Activated B cell treated with CpG ODN at 0.5 μM for 24 hours (primary cell): ENCODE results near the gene CHD1. TPM values are rescaled to one million over a fixed set of nuclear protein-coding genes. Genes with fewer than 3 reads are reported as not detected.

Source experiments
- ATAC-seq: fragments of 200-7000 bp; cut with Tn5 transposase; one replicate; pipeline ENCODE4 v1.10.0; 2021; ENCODE audit warnings: low read depth, mild to moderate bottlenecking, moderate library complexity
- CTCF ChIA-PET: fragments of 350-600 bp; sonication (Branson Sonifier 250); formaldehyde crosslinking; loops from one replicate; lab custom pipeline; 2021; ENCODE audit warnings: antibody characterized with exemption; lab: Charles Lee
- POLR2A ChIA-PET: fragments of 350-600 bp; sonication (Branson Sonifier 250); formaldehyde crosslinking; loops from one replicate; lab custom pipeline; 2021; ENCODE audit warnings: antibody characterized with exemption; lab: Charles Lee
- DNase-seq: peaks from one replicate; pipeline ENCODE4 v3.0.0; 2022
- H3K27ac Mint-ChIP-seq: one replicate; pipeline ENCODE4 v1.8.0; 2020; ENCODE audit warnings: mixed read lengths
- H3K27me3 Mint-ChIP-seq: one replicate; pipeline ENCODE4 v1.8.0; 2021; ENCODE audit warnings: mixed read lengths
- H3K36me3 Mint-ChIP-seq: one replicate; pipeline ENCODE4 v1.8.0; 2021; ENCODE audit warnings: low read depth, mixed read lengths
- H3K4me1 Mint-ChIP-seq: one replicate; pipeline ENCODE4 v1.8.0; 2021; ENCODE audit warnings: mixed read lengths
- H3K4me3 Mint-ChIP-seq: one replicate; pipeline ENCODE4 v1.8.0; 2020; ENCODE audit warnings: mild to moderate bottlenecking, mixed read lengths
- H3K9me3 Mint-ChIP-seq: one replicate; pipeline ENCODE4 v1.8.0; 2020; ENCODE audit warnings: mixed read lengths
- CTCF ChIP-seq: fragments of 200-600 bp; IDR thresholded peaks from one replicate; pipeline ENCODE4 v1.8.0; 2022; ENCODE audit warnings: antibody characterized with exemption, mild to moderate bottlenecking
- intact Hi-C: fragments of 100-400 bp; cut with micrococcal nuclease; formaldehyde crosslinking; loops from one replicate; pipeline ENCODE4 v1.15.1; 2024
- total RNA-seq: library from RNA; stranded (reverse); gene quantifications from 2 replicates; pipeline ENCODE4 v1.2.3, GENCODE V29; 2022

The CHD1 gene
- total RNA-seq, 1 donor from 2014 or later, result 77.5 TPM

- H3K36me3 Mint-ChIP-seq, result no peaks in the 10 kb centered on the region
- ATAC-seq, result no peak
- H3K27ac Mint-ChIP-seq, result no peak overlapping the region
- CTCF ChIA-PET, result no interaction called here
- intact Hi-C loops, result no loop called here
- POLR2A ChIA-PET, result no interaction called here
- DNase-seq, result no peak
- H3K4me3 Mint-ChIP-seq, result no peak overlapping the region
- H3K9me3 Mint-ChIP-seq, result no peaks in the 10 kb centered on the region
- no peaks in the 10 kb centered on the region for H3K4me1 Mint-ChIP-seq
- no peak for TF ChIP-seq CTCF
- no peaks in the 10 kb centered on the region for H3K27me3 Mint-ChIP-seq
These were observed 25.7 kb upstream of the CHD1 start for GRCh38 chr5:98954392-98955028.

GRCh38 chr5:98942847-98943246 lies 14.0 kb upstream of the CHD1 start:
- ChIA-PET CTCF (no interaction called here), POLR2A (no interaction called here)
- intact Hi-C loops, result no loop called here
- Mint-ChIP-seq H3K9me3 (no peaks in the 10 kb centered on the region), H3K4me3 (no peak overlapping the region), H3K27me3 (no peaks in the 10 kb centered on the region), H3K4me1 (peaks cover 13% of the 10 kb centered on the region), H3K27ac (no peak overlapping the region), H3K36me3 (no peaks in the 10 kb centered on the region)
- no peak for DNase-seq
- ATAC-seq, result no peak
- no peak for TF ChIP-seq CTCF

GRCh38 chr5:98941131-98941883 lies 12.5 kb upstream of the CHD1 start:
- no peak for TF ChIP-seq CTCF
- POLR2A ChIA-PET, result no interaction called here
- intact Hi-C loops, result no loop called here
- CTCF ChIA-PET, result interaction anchor here (0.6 to 1.6 kb wide), 2 partner anchors 91 to 592 kb away, joined by 3 to 4 read pairs; no protein-coding TSS in a partner anchor
- no peaks in the 10 kb centered on the region for H3K9me3 Mint-ChIP-seq
- DNase-seq, result no peak
- no peak for ATAC-seq
- H3K27me3 Mint-ChIP-seq, result no peaks in the 10 kb centered on the region
- H3K27ac Mint-ChIP-seq, result no peak overlapping the region
- no peaks in the 10 kb centered on the region for H3K36me3 Mint-ChIP-seq
- no peak overlapping the region for H3K4me3 Mint-ChIP-seq
- peaks cover 13% of the 10 kb centered on the region for H3K4me1 Mint-ChIP-seq

- ATAC-seq (no peak), DNase-seq (no peak)
- POLR2A ChIA-PET, result no interaction called here
- no peaks in the 10 kb centered on the region for H3K9me3 Mint-ChIP-seq
- CTCF ChIA-PET, result no interaction called here
- no peak for TF ChIP-seq CTCF
- intact Hi-C loops, result no loop called here
- H3K27me3 Mint-ChIP-seq, result no peaks in the 10 kb centered on the region
- H3K4me1 Mint-ChIP-seq, result peaks cover 14% of the 10 kb centered on the region
- H3K36me3 Mint-ChIP-seq, result no peaks in the 10 kb centered on the region
- no peak overlapping the region for H3K4me3 Mint-ChIP-seq
- H3K27ac Mint-ChIP-seq, result no peak overlapping the region
These were observed 11.8 kb upstream of the CHD1 start for GRCh38 chr5:98940581-98940980.

- ATAC-seq, result no peak
- Mint-ChIP-seq H3K9me3 (peaks cover 3% of the 10 kb centered on the region), H3K36me3 (no peaks in the 10 kb centered on the region), H3K4me1 (peaks cover 33% of the 10 kb centered on the region), H3K4me3 (no peak overlapping the region), H3K27me3 (no peaks in the 10 kb centered on the region), H3K27ac (peak overlapping the region; percentile 22)
- intact Hi-C loops, result no loop called here
- TF ChIP-seq CTCF, result no peak
- CTCF ChIA-PET, result no interaction called here
- DNase-seq, result no peak
- POLR2A ChIA-PET, result no interaction called here
These were observed 9.7 kb upstream of the CHD1 start for GRCh38 chr5:98938464-98938863.
